Endothelial cell of hepatic sinusoid (primary cell): ENCODE results near the gene CBX4.

Experiments
- in situ Hi-C: cut with HindIII; loops from 2 replicates; pipeline ENCODE4 v1.10.0; 2017; ENCODE audit warnings: low sequenced_read_pairs

The CBX4 gene

GRCh38 chr17:79814127-79814973 lies 24.9 kb downstream of the CBX4 start:
- in situ Hi-C loops = no loop called here

DNA sequence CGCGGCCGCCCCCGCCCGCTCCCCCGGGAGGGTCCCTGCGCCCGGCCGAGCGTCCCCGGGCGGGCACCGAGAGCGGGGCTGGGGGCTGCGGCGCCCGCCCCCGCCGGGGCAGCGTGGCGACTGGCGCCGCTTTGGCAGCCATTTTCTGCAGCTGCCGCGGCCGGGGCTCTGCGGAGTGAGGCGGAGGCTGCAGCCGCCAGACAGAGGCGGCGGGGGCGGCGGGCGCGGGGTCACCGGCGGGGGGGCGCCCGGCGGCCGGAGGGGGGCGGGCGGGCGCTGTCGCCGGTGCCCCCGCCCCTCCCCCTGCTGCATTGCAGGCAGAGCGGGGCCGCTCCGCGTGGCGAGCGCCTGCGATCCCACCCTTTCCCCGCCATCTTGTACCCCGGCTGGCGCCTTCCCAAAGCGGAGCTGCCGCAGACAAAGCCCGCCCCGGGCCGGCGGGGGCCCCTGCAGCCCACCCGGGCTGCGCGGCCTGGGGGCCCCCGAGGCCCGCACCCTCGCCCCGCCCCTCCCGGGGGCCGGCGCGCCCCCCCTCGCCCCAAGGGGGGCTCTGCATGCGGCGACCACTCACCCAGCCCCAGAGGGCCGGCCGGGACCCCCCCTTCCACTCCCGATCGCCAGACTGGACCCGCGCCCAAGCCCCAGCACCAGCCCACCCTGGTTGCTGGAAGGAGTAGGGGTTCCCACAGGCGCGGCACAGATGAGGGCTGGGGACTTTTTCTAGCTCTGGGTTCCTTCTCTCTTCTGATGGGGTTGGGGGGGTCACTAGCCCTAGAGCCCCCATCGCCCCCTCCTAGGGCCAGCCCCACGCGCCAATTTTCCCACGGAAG lies 25.7 kb downstream of the CBX4 start:
- in situ Hi-C loops = no loop called here

DNA sequence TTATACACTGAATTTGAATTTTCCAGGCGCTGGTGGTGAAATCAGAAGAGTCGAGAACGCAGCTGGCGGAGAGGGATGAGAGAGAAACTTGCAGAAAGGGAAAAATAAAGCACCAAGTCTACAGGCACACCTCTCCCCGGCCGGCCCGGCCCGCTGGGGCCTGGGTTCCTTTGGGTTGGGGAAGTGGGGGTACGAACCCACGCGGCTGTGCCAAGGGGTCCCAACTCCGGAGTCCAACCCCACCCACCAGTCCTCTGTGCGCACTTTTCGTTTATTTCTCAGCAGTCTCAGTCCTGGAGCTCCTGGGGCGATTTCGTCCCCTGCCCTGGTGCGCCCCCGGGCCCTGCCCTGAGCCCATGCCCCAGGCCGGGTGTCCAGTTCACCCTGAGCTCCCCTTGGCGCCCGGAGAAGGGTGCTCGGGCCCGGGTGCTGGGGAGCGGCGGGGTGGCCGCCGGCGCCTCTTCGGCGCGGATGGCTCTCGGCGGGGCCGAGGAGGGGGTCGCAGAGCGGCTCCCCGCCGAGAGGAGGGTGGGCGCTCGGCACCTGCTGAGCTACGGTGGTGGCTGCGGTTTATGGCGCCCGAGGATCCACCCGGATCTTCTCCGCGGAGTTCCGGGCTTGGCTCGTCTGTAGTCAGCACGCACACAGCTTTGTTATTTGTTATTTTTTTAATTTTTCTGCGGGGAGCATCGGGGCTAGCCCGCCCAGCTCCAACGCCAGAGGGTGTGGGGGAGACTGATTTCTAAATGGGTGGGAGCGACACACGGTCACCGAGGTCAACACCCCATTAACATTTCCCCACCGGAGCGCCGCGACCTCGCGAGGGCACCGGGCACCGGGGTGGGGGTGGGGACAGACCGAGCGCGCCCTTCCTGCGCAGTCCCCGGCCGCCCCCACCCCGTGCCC lies 26.6 kb downstream of the CBX4 start:
- in situ Hi-C loops = no loop called here

- in situ Hi-C loops = no loop called here
Observed at GRCh38 chr17:79811868-79812352, 27.3 kb downstream of the CBX4 start.

DNA sequence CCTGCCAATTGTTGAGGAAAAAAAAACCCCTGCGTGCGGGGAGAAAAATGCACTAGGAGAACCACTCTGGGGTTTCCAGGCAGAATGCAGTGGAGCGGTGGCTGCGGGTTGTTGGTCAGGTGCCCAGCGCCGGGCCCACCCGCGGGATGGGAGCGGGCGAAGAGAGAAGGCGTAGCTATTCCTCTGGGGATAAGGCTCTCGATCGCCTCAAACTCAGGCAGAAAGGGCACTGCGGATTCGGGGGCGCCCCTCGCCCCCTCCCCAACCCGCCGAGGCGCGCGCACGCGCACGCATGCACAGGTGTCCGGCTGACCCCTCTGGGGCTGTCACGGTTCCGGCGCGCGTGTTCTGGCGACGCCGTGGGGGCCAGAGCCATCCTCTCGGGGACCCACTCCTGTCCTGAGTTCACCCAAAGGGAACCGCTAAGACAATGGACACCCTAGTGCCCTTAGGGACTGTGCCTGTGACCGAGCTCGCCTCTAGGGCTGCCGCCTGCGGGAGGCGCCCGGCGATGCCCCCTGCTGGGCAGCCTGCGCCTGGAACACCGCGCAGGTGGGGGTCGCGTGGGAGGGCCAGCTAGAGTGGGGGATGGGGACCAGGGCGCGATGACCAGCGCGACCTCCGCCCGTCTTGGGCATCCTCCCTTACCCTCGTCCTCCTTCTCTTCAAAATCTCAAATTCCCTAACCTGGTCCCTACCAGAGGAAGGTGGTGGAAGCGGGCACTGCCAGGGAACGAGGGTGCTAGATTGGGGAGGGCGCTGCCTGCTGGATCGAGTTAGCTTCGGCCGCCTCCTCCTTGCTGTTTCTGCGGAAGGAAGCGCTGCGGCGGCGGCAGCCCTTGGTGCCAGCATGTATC lies 28.0 kb downstream of the CBX4 start:
- in situ Hi-C loops = no loop called here

DNA sequence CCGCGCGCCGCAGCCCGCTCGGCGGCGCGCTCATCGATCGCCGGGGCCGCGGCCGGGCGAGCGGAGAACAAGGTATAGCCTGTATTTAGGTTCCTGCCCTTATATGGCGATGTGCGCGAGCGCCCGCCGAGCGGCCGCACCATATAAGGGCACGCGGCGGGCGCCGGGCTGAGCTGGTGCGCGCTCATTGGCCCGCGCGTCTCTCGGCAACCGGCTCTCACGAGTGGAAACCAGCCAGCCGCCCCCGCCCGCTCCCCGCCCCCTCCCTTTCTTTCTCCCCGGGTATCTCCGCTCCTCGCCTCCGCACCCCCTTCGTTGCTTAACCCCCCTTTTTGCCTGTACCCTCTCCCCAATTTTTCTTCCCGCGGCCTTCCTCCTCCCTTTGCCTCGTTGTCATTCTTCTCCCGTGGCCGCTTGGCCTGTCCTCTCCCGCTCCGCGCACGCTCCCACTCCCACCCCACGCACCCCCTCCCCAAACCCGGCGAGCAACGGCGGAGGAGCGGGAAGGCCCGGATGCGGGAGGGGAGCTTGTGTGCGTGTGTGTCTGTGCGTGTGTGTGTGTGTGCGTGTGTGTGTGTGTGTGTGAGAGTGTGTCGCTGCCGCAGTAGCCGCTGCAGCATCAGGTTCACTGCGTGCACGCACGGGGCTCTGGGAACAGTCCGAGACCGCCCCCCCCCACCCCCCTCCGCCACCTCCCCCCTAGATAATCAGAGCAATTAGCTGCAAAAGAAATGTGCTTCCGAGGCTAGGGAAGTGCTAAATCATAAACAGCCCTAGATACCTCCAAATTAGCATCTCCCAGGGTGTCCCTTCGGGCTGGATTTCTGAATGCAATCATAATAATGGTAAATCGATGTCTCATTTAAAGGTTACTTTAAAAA lies 28.9 kb downstream of the CBX4 start:
- in situ Hi-C loops = no loop called here

DNA sequence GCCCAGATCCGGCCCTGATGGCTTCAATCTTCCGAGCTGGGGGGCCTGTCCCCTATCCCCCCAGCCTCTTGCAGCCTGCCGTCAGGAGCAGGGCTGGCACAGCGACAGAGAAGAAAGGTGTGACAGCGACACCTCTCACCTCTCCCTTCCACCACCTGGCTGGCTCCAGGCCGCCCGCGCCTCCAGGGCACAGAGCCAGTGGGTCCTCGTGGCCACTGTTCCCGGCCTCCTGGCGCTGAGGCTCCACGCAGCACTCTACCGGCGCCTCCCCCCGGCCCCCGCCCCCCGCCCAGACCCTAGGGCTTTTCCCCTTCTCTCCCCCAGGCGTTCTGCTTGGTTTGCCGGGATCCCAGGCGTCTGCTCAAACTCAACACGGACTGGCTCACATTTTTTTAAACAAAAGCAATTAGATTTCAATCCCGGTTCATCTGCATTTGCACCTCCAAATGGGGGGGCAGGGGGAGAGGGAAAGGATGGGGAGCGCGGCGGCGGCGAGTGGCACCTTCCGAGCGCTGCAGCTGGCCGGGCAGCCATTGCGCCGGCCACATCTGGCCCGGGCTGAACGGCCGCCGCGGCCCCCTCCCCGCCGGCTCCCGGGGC lies 29.6 kb downstream of the CBX4 start:
- in situ Hi-C loops = loop anchor here (5.0 kb wide), 1 partner anchor 83 kb away; no protein-coding TSS in a partner anchor

GRCh38 chr17:79808763-79809529 lies 30.3 kb downstream of the CBX4 start:
- in situ Hi-C loops = loop anchor here (5.0 kb wide), 1 partner anchor 83 kb away; no protein-coding TSS in a partner anchor

GRCh38 chr17:79806863-79807720 lies 32.1 kb downstream of the CBX4 start:
- in situ Hi-C loops = loop anchor here (5.0 kb wide), 1 partner anchor 85 kb away; no protein-coding TSS in a partner anchor

DNA sequence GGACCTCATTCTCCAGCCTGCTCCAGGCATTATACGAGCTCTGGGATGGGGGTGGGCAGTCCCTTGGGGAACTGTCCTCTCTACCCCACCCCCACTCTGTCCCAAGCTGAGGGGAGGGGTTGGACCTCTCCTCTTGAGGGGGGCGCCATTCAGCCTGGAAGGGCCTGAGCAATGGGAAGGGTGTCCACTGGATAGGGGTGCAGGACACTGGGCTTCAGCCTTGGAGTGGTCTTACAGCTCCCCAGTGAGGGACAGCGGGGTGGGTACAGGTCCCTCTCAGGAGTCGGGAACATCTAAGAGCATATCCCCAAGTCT lies 32.8 kb downstream of the CBX4 start:
- in situ Hi-C loops = loop anchor here (5.0 kb wide), 1 partner anchor 86 kb away; no protein-coding TSS in a partner anchor

DNA sequence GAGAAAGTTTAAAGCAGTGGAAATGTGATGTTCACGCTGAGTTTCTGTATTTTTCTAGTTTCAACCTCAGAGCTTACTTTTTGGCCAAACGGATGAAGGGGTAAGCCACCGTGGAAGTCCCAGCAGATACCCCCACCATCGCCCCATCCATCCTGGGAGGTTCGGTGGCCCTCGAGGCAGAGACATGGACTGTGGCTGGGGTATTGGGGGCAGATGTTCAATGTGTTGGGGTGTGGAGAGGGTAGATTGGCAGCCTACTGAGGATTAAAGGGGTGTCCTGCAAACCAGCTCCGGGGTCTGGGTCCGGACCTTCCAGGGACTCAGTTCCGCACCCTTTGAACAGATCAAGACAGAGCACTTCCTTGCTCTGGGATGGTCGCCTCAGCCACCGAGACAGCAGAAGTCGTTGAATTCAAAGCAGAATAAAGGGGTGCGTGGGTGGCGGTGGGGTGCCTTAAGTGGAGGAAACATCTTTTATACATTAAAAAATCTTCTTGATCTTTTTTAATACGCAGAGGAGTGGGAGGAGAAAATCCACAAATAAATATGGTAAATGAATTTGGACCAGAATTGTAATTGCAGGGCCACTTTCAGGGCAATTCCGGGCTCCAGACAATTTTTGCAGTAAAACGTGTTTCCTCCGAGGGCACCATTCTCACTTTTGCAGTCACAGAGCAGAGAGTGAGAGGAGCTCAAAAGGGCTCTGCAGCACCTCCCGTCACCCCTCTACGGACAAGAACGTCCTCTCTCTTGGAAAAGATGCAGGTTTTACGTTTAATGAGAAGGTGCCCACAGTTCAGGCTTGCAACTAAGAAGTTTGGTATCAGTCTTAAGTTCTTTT lies 34.2 kb downstream of the CBX4 start:
- in situ Hi-C loops = loop anchor here (5.0 kb wide), 1 partner anchor 87 kb away; no protein-coding TSS in a partner anchor

GRCh38 chr17:79803997-79804855 lies 35.0 kb downstream of the CBX4 start:
- in situ Hi-C loops = no loop called here

DNA sequence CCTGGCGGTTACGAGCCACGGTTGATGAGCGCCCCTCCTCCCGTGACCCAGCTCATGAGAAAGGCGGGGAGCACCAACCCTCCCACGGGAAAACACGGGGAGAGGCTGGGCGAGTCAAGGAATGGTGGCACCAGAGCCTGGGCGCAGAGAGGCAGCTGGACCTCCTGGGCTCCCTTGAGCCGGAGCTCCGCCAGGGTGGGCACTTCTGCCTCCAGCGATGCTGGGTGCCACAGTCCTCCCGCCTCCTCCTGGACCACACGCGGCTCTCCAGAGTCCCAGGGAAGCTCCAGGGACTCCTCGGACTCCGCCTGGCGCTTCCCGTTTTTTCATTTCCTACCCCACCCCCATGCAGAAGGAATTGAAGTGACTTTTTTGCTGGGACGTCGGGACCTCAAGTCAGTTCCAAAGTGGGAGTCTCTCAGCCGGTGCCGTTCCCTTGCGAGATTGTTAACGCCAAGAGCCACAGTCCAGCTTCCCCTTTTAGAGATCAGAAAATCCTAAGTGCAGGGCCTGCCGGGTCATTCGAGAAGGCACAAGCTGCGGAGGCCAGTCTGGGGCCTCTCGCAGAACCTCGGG lies 35.7 kb downstream of the CBX4 start:
- in situ Hi-C loops = no loop called here

GRCh38 chr17:79802736-79803420 lies 36.4 kb downstream of the CBX4 start:
- in situ Hi-C loops = no loop called here
